GM21529 (cell line): Measurements from ENCODE around the gene SPP1.
"Not testable (repeated sequence)": the region's sequence is repeated elsewhere in the genome, so short reads cannot be mapped to it uniquely, and the experiment has no call there.

ENCODE experiments used
- ATAC-seq: cut with Tn5 transposase; IDR thresholded peaks from one replicate; pipeline ENCODE4 v1.9.1; 2021; ENCODE audit not compliant: unreplicated experiment

The SPP1 gene

DNA sequence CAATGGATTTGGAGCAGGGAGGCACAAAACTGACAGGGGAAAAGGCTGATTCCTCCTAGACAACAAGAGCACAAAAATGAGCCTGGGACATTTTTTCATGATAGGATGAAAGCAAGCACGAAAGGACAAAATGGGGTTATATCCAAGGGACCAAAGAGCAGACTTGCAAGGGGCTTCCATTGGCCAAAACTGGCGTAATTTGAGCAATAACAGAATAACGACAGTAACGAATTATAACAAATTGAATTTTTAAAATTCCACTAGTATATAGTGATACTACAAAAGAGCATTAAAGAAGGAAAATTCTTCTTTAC, 10.3 kb downstream of the SPP1 start:
- no peak for ATAC-seq

DNA sequence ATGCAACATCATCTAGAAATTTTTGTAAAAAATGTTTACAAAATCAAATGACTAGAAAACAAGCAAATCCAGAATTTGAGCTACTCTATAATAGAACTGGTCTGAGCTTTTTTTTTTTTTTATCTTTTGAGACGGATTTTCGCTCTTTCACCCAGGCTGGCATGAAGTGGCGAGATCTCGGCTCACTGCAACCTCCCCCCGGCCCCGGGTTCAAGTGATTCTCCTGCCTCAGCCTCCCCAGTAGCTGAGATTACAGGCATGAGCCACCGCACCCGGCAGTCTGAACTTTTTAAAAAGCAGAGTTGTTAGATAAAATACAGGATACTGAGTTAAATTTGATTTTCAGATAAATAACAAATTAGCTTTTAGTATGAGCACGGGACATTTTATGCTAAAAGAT, 11.0 kb downstream of the SPP1 start:
- ATAC-seq: no peak

DNA sequence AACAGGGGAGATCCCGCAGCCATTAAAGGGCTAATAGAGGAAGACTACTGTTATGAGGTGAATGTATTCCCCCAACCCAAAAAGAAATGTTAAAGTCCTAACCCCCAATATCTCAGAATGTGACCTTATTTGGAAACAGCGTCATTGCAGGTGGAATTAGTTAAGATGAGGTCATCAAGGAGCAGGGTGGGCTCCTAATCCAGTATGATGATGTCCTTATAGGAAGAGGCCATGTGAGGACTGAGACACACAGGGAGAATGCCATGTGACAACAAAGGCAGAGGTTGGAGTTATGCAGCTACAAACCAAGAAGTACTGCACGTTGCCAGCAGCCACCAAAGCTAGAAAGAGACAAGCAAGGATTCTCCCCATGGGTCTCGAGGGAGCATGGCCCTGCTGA, 14.3 kb downstream of the SPP1 start:
- no peak for ATAC-seq

DNA sequence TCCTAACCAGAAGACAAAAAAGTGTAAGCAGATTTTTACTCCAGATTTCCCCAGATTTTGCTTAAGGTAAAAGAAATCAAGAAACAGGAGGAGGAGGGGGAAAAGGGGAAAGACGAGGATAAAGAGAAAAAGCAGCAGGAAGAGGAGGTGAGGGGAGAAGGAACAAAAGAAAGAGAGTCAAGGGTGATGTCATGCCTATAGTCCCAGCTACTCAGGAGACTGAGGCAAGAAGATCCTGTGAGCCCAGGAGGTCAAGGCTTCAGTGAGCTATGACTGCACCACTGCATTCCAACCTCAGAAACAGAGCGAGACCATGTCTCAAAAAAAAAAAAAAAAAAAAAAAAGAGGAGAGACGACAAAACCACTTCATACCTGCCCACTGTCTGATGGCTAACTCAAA, 19.9 kb downstream of the SPP1 start:
- no peak for ATAC-seq

DNA sequence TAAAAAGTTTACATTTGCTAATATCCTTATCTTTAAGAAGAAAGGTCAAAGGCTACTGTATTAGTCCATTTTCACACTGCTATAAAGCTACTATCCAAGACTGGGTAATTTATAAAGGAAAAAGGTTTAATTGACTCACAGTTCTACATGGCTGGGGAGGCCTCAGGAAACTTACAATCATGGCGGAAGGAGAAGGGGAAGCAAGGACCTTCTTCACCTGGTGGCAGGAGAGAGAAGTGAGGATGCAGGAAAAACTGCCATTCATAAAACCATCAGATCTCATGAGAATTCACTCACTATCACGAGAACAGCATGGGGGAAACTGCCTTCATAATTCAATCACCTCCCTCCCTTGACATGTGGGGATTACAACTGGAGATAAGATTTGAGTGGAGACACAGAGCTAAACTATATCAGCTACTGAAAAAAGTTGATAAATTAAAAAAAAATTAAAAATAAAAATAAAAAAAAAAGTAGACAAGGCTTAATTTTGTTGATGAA, 23.7 kb downstream of the SPP1 start:
- ATAC-seq: not testable (repeated sequence)

DNA sequence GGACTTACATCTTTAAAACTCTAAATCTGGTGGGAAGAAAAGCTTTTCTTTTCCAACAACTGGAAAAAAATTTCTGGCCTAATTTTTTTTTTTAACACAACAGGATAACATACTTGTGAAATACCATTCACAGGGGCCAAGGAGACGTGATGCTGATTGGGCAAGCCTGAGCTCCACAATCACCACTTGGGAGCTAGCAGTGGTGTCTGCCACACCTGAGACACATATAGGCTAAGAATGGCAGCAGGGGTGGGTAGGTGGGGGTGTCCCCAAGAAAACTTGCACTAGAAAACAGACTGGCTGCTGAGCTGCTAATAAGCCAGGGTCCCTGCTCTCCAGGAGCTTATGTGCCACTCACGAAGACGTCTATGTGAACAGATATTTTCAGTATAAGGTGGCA, 26.4 kb downstream of the SPP1 start:
- no peak for ATAC-seq

DNA sequence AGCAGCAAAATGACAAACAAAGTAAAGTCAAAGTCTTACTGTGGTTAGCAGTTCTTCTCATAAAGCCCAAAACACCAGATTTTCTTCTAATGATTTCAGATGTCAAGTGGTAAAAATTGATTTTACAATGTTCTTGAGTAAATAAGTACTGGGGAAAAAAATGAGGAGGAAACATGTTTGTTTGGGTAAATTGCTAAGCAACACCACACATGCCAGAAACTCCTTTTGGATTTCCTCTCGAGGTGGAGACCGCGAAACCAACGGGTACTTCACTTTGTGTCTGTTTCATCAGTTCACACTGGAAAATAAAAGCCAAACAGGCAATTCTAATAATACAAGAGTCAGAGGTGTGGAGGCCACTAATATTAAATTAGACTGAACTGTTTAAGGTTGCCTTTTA, 27.3 kb downstream of the SPP1 start:
- no peak for ATAC-seq

DNA sequence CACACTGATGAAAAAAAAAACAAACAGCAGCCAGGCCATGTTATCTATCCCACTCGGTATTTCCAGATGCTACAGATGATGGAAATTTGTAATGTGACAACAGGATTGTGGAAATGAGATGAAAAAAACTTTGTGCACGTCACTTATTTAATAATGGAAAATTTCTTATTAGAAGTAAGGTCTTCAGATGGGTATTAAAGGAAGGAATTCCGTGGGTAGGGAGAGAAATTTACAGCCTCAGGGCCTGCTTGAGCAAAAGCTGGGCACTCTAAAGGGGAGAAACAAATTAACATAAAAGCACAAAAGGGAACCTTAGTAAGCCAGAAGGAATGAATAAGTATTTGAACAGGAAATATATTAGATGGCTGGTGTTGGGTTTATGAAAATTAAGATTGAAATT, 27.7 kb downstream of the SPP1 start:
- ATAC-seq: no peak

DNA sequence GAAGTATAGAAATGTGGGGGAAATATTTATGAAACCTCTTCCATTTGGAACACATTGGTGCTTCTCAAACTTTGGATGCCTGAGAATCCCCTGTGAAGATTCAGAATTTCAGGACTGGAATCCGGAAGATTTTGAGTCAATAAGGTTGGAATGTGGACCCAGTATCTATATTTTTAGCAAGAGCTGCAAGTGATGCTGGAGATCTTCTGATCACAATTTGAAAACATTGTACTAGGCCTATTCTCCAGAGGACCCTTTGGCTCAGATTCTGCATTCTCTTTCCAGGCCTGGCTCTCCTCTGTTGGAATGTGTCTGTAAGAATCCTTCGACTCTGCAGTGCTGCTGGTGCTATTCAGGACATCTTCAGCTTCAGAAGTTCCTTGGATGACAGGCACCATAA, 29.6 kb downstream of the SPP1 start:
- ATAC-seq: no peak

DNA sequence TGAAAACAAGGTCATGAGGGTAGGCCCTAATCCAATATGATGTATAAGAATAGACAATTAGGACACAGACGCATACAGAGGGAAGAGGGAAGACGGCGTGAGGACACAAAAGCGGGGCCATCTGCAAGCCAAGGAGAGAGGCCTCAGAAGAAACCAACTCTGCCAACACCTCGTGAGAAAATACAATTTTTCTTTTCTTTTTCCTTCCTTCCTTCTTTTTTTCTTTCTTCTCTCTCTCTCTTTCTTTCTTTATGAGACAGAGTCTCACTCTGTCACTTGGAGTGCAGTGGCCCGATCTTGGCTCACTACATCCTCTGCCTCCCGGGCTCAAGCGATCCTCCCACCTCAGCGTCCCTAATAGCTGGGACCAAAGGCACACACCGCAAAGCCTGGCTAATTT, 30.4 kb downstream of the SPP1 start:
- ATAC-seq: no peak

DNA sequence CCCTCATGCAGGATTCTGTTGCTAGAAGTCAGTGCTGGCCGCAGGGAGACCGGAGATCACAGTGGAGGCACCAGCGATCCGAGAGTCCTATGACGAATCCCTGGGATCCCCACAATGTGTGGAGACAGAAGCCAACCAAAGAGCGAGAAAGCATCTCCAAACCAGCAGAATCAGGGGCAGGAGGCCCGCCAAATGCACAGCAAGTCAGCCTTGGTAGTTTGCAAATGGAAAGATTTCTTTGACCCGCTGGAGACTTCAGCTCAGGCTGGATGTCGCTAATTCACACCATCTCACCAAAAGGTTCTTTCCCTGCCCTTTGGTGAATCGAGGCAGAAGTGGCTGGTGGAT, 31.4 kb downstream of the SPP1 start:
- ATAC-seq: no peak

DNA sequence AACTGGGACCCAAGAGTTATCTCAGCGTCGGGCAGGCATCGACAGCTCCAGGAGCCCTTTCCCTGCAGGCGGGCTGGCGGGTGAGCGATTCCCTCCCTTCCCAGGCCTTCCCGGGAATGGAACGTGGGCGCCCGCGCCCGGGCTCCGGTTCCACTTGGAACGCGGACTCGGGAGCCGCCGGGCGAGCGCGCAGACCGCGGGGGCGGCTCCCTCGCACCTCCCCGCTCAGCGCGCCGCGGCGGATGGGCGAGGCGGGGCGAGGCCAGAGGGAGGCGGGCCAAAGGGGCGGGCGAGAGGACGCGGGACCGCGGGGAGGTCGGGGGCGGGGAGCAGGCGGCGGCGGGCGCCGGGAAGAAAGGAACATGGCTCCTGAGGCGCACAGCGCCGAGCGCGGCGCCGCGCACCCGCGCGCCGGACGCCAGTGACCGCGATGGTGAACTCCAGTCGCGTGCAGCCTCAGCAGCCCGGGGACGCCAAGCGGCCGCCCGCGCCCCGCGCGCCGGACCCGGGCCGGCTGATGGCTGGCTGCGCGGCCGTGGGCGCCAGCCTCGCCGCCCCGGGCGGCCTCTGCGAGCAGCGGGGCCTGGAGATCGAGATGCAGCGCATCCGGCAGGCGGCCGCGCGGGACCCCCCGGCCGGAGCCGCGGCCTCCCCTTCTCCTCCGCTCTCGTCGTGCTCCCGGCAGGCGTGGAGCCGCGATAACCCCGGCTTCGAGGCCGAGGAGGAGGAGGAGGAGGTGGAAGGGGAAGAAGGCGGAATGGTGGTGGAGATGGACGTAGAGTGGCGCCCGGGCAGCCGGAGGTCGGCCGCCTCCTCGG, 32.0 kb downstream of the SPP1 start, which contains the start of gene PKD2:
PKD2 (plus strand) TSS at position 332 of the 818 bp plus-strand sequence; CDS start at position 431, 99 bp downstream.
- peak; percentile 89 for ATAC-seq

DNA sequence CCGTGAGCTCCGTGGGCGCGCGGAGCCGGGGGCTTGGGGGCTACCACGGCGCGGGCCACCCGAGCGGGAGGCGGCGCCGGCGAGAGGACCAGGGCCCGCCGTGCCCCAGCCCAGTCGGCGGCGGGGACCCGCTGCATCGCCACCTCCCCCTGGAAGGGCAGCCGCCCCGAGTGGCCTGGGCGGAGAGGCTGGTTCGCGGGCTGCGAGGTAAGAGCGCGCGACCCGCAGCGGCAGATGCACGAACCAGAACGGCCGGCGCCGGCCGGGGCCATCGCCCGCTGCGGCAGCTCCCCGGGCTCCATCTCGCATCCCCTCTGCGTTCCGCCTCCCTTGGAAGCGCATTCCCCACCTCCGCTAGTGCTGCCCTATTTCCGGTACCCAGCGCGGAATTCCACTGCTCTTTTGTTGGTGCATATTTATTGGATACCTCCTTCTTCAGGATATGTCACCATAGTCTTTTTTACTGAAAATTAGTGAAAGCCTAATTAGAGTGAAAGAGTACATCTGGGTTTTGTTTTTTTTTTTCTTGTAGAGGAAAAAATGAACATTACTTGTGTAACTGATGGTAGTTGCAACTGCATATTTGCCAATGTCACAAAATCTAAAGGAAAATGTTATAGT, 32.7 kb downstream of the SPP1 start:
- peak; percentile 33 for ATAC-seq

DNA sequence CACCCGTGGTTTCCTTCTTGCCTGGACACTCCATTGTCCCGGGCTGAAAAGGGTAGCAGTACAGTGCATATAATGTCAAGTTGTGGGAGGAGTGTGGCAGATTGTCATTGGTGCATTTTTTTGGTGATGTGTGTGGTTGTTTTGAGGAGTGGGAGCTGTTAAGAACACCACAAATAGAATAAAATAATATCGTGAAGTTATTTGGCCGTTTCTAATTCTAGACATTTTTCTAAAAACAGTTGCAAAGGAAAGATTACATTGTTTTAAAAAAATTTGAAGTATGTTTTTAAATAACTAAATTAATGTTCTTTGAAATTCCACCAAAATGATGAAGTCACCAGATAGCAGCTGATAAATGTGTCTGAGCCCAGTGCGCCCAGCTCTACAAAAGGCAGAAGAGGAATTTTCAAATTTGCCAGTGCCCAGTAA, 33.2 kb downstream of the SPP1 start:
- no peak for ATAC-seq

DNA sequence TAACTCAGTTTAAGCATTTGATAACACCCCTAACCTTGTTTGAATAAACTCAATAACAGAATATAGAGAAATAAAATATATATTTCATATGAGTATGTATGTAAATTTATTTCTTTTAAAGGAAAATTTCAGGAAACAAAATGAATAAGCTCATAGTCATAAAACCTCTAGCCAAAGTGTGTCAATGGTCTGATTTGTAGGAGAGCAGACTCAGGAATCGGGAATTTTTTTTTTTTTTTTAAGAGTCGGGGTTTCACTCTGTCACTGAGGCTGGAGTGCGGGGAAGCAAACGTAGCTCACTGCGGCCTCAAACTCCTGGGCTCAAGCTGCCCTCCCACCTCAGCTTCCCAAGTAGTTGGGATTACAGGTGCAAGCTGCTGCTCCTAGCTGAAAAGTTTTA, 34.4 kb downstream of the SPP1 start:
- no peak for ATAC-seq

DNA sequence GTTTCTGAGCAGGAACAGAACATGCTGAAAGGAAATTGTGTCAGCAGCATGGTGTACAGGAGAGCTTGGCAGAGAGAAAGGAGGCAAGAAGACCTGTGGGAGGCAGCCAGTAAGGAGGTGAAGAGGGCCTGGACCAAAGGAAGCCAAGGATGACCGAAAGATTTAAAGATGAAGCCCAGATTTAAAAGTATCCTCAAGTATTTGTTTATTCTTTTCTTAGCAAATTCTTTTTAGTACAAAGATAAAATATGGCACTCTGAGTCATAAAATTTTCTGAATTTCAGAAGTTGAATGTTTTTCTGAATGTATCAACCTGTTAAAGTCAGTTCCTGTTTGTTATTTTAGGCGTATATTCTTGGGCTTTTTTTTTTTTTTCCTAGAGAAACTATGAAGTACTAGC, 35.5 kb downstream of the SPP1 start:
- no peak for ATAC-seq

DNA sequence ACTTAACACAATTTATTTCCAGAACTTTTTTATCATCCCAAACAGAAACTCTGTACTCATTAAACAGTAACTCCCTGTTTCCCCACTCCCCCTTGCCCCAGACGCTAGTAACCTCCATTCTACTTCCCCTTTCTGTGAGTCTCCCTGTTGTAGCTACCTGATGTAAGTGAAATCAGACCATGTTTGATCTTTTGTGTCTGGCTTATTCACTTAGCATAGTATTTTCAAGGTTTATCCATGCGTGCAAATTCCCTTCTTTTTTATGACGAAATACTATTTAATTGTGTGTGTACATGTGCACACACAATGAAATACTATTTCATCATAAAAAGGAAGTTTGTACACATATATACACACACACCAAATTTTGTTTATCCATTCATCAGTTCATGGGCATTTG, 37.1 kb downstream of the SPP1 start:
- peak; percentile 49 for ATAC-seq

DNA sequence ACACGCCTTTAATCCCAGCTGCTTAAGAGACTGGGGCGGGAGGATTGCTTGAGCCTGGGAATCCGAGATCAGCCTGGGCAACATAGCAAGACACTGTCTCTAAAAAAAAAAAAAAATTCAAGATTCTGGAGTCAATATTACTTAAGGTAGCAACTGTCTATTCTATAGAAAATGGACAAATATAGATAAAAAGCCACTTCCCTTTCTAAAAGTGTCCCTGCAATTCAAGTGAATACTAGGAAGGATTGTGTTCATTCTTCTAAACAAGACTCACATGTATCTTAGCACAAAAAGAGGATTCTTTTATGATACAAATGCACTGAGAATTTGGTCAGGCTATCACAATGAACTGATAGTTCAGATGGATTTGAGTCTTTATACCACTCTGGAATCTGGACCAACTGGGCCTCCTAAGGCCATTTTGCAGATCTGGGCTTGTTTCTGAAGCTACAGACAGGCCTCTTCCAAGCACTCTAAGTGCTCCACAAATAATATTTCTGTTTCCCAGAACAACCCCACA, 38.9 kb downstream of the SPP1 start:
- no peak for ATAC-seq

DNA sequence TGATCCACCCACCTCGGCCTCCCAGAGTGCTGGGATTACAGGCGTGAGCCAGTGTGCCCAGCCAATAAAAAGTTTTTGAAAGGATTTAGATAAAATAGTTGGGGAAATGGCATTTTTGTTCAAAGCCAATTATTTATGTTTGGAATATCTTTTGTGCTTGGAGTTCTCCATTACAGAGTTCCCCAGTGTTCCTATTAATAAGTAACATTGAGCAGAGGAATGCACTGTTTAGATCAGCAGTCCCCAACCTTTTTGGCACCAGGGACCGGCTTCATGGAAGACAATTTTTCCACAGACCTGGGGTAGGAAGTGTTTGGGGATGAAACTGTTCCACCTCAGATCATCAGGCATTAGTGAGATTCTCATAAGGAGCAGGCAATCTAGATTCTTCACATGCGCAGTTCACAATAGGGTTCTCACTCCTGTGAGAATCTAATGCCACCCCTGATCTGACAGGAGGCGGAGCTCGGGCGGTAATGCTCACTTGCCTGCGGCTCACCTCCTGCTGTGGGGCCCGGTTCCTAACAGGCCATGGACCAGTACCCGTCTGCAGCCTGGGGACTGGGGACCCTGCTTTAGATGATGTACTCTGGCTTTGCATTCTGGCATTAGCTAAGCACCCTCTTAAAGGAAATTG, 40.3 kb downstream of the SPP1 start:
- no peak for ATAC-seq

DNA sequence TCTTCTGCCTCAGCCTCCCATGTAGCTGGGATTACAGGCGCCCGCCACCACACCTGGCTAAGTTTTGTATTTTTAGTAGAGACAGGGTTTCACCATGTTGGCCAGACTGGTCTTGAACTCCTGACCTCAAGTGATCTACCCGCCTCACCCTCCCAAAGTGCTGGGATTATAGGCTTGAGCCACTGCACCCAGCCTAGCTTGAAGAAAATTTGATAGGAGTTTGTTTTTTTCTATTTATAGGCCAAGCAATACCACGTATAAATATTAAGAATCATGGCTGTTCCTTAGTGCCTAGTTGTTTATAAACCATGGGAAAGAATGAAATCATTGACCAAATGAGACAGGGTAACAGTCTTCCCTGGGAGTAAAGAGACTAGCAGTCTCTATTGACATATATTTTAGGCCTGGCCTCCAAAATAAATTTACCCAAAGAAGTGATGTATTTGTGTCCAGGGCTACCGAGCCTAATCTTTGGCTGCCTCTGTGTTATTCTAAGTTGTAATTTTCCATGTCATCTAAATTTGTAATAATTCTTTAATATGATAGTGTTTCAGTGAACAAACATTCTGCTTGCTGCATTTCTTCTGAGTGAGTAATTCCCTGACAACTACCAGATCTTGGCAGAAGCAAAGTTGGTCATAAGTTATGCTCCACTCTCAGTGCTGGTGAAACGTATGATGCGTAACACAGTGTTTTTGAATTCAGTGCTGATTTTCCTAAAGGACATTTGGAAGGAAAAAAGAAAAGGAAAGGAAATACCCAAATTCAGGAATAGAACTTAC, 42.2 kb downstream of the SPP1 start:
- ATAC-seq: no peak

DNA sequence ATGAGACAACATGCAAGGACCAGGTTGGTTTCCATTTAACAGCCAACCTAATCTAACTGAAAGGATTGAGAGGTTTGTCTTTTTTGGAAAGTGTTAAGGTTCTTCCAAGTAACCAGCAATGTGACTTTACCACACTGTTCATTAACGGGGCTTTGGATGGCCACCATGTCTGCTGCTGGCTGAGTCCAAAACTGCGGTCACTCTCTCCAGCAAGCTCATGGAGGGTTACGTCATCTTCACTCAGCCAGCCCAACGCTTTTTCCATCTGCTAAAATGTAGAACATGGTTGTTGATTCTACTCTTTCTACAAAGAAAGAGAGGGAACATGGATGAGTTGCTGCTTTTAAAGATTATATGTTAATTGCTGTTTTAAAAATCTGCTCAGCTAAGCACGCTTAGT, 43.0 kb downstream of the SPP1 start:
- ATAC-seq: no peak
